GM10847 (cell line): ENCODE data around the gene ABCF1.

Experiments
- POLR2A ChIP-seq: IDR thresholded peaks from 2 replicates; pipeline ENCODE4 v1.6.1; 2011; ENCODE audit not compliant: insufficient read length; ENCODE audit errors: extremely low read depth

The ABCF1 gene

GRCh38 chr6:30556066-30556905 is 15.0 kb upstream of the ABCF1 start, which contains the start of gene GNL1:
GNL1 (minus strand) TSS chr6:30556489; CDS start chr6:30556203, 286 bp downstream.
- TF ChIP-seq POLR2A = peak; percentile 51

- peak; percentile 52 for TF ChIP-seq POLR2A
These were observed 14.1 kb upstream of the ABCF1 start, which contains the start of gene PRR3 for GRCh38 chr6:30556906-30557682. PRR3 (plus strand) TSS chr6:30557295; CDS start chr6:30557345, 50 bp downstream.

GRCh38 chr6:30557683-30557981 is 13.6 kb upstream of the ABCF1 start:
- TF ChIP-seq POLR2A = no peak

GRCh38 chr6:30560930-30561329 is 10.3 kb upstream of the ABCF1 start:
- no peak for TF ChIP-seq POLR2A

GRCh38 chr6:30562470-30563425 is 8.5 kb upstream of the ABCF1 start:
- no peak for TF ChIP-seq POLR2A

- no peak for TF ChIP-seq POLR2A
These were observed 7.1 kb upstream of the ABCF1 start for GRCh38 chr6:30564114-30564513.

GRCh38 chr6:30565772-30566171 is 5.5 kb upstream of the ABCF1 start:
- no peak for TF ChIP-seq POLR2A

GRCh38 chr6:30568245-30568644 is 3.0 kb upstream of the ABCF1 start:
- no peak for TF ChIP-seq POLR2A

- TF ChIP-seq POLR2A = no peak
These were observed 979 bp upstream of the ABCF1 start for GRCh38 chr6:30570263-30570662.

- TF ChIP-seq POLR2A = no peak
These were observed 535 bp upstream of the ABCF1 start for GRCh38 chr6:30570740-30571074.

- TF ChIP-seq POLR2A = no peak
These were observed 480 bp downstream of the ABCF1 start for GRCh38 chr6:30571762-30572082.

- TF ChIP-seq POLR2A = no peak
These were observed 906 bp downstream of the ABCF1 start for GRCh38 chr6:30572148-30572547.

GRCh38 chr6:30573113-30573512 is 1.9 kb downstream of the ABCF1 start:
- TF ChIP-seq POLR2A = no peak

GRCh38 chr6:30578051-30578450 is 6.8 kb downstream of the ABCF1 start:
- TF ChIP-seq POLR2A = no peak

GRCh38 chr6:30583921-30584320 is 12.7 kb downstream of the ABCF1 start:
- TF ChIP-seq POLR2A = no peak
